ENCODE measurements around the gene HEYL.

The HEYL gene

GRCh38 chr1:39655578-39656268 is 16.3 kb upstream of the HEYL start:
- H3K9me3 ChIP-seq (ENCODE audit: control insufficient read depth, low read length): no peaks in the 10 kb centered on the region
- no peak overlapping the region for H3K4me2 ChIP-seq (ENCODE audit: low read length)
- no peaks in the 10 kb centered on the region for H3K79me2 ChIP-seq
- no peaks in the 10 kb centered on the region for H3K36me3 ChIP-seq (ENCODE audit: control insufficient read depth, insufficient read depth, low read length)
- H3K4me1 ChIP-seq: no peaks in the 10 kb centered on the region
- TF ChIP-seq CTCF (IDR thresholded peaks at IDR 0.05): no peak
- no peak overlapping the region for H2AFZ ChIP-seq
- no peak overlapping the region for H3K27ac ChIP-seq
- H3K4me3 ChIP-seq (ENCODE audit: low read depth, low read length): no peak overlapping the region
- H3K9ac ChIP-seq: no peak overlapping the region
- H3K27me3 ChIP-seq (ENCODE audit: control insufficient read depth, insufficient read depth, low read length): no peaks in the 10 kb centered on the region

- no peaks in the 10 kb centered on the region for H3K27me3 ChIP-seq (ENCODE audit: control insufficient read depth, insufficient read depth, low read length)
- no peak overlapping the region for H3K4me3 ChIP-seq (ENCODE audit: low read depth, low read length)
- no peak for TF ChIP-seq CTCF (IDR thresholded peaks at IDR 0.05)
- no peak overlapping the region for H2AFZ ChIP-seq
- H3K4me1 ChIP-seq: no peaks in the 10 kb centered on the region
- no peaks in the 10 kb centered on the region for H3K36me3 ChIP-seq (ENCODE audit: control insufficient read depth, insufficient read depth, low read length)
- H3K9me3 ChIP-seq (ENCODE audit: control insufficient read depth, low read length): no peaks in the 10 kb centered on the region
- no peak overlapping the region for H3K9ac ChIP-seq
- H3K4me2 ChIP-seq (ENCODE audit: low read length): no peak overlapping the region
- H3K27ac ChIP-seq: no peak overlapping the region
- H3K79me2 ChIP-seq: no peaks in the 10 kb centered on the region
Observed at GRCh38 chr1:39654291-39654690, 14.8 kb upstream of the HEYL start.

GRCh38 chr1:39653546-39654031 is 14.1 kb upstream of the HEYL start:
- H2AFZ ChIP-seq: no peak overlapping the region
- H3K4me2 ChIP-seq (ENCODE audit: low read length): no peak overlapping the region
- no peak overlapping the region for H3K27ac ChIP-seq
- no peak overlapping the region for H3K4me3 ChIP-seq (ENCODE audit: low read depth, low read length)
- no peaks in the 10 kb centered on the region for H3K36me3 ChIP-seq (ENCODE audit: control insufficient read depth, insufficient read depth, low read length)
- no peaks in the 10 kb centered on the region for H3K79me2 ChIP-seq
- TF ChIP-seq CTCF (IDR thresholded peaks at IDR 0.05): peak; percentile 79
- no peaks in the 10 kb centered on the region for H3K4me1 ChIP-seq
- no peaks in the 10 kb centered on the region for H3K9me3 ChIP-seq (ENCODE audit: control insufficient read depth, low read length)
- H3K27me3 ChIP-seq (ENCODE audit: control insufficient read depth, insufficient read depth, low read length): no peaks in the 10 kb centered on the region
- H3K9ac ChIP-seq: no peak overlapping the region

GRCh38 chr1:39652554-39652953 is 13.1 kb upstream of the HEYL start:
- Histone ChIP-seq H3K9me3 (ENCODE audit: control insufficient read depth, low read length) (no peaks in the 10 kb centered on the region), H3K4me2 (ENCODE audit: low read length) (no peak overlapping the region), H3K4me3 (ENCODE audit: low read depth, low read length) (no peak overlapping the region), H3K36me3 (ENCODE audit: control insufficient read depth, insufficient read depth, low read length) (no peaks in the 10 kb centered on the region), H3K79me2 (no peaks in the 10 kb centered on the region), H2AFZ (no peak overlapping the region), H3K27me3 (ENCODE audit: control insufficient read depth, insufficient read depth, low read length) (no peaks in the 10 kb centered on the region), H3K27ac (no peak overlapping the region), H3K4me1 (no peaks in the 10 kb centered on the region), H3K9ac (no peak overlapping the region)
- no peak for TF ChIP-seq CTCF (IDR thresholded peaks at IDR 0.05)

GRCh38 chr1:39652105-39652504 is 12.7 kb upstream of the HEYL start:
- no peak overlapping the region for H2AFZ ChIP-seq
- H3K9me3 ChIP-seq (ENCODE audit: control insufficient read depth, low read length): no peaks in the 10 kb centered on the region
- no peak overlapping the region for H3K27ac ChIP-seq
- H3K4me1 ChIP-seq: no peaks in the 10 kb centered on the region
- H3K9ac ChIP-seq: no peak overlapping the region
- H3K79me2 ChIP-seq: no peaks in the 10 kb centered on the region
- H3K27me3 ChIP-seq (ENCODE audit: control insufficient read depth, insufficient read depth, low read length): no peaks in the 10 kb centered on the region
- H3K36me3 ChIP-seq (ENCODE audit: control insufficient read depth, insufficient read depth, low read length): no peaks in the 10 kb centered on the region
- no peak overlapping the region for H3K4me3 ChIP-seq (ENCODE audit: low read depth, low read length)
- TF ChIP-seq CTCF (IDR thresholded peaks at IDR 0.05): no peak
- H3K4me2 ChIP-seq (ENCODE audit: low read length): no peak overlapping the region
